GM21423 (cell line): Measurements from ENCODE around the gene DUS2.
"Not testable (repeated sequence)": the region's sequence is repeated elsewhere in the genome, so short reads cannot be mapped to it uniquely, and the experiment has no call there.

ENCODE experiments used
- ATAC-seq: cut with Tn5 transposase; IDR thresholded peaks from one replicate; pipeline ENCODE4 v1.9.1; 2021; ENCODE audit warnings: mild to moderate bottlenecking, moderate library complexity; ENCODE audit not compliant: unreplicated experiment

DUS2 gene

DNA sequence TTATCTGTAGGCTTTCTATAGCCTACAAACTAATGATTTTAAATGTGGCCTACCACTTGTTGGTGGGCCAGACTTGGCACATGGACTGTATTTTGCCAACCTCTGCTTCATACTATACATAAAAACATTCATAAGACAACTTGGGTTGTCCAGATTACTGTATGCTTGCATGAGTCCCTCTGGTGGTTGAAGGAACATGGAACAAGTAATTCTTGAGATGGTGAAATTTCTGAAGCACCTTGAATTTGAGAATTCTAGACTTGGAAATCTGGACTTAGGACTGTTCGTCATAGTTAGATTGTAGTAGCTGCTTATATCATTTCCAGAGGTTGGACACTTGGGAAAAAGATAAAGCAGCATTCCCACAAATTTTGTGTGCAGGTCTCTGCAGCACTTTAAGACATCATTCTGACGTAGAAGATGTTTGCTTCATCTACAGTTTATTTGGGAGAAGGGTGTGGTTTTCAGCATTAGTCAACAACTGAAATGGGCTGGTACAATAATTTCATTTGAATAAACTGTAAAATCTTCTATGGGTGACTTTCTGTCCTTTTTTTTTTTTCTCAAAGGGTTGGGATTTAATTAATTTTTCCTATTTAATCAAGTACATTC lies 93.3 kb downstream of the DUS2 start:
- no peak for ATAC-seq

DNA sequence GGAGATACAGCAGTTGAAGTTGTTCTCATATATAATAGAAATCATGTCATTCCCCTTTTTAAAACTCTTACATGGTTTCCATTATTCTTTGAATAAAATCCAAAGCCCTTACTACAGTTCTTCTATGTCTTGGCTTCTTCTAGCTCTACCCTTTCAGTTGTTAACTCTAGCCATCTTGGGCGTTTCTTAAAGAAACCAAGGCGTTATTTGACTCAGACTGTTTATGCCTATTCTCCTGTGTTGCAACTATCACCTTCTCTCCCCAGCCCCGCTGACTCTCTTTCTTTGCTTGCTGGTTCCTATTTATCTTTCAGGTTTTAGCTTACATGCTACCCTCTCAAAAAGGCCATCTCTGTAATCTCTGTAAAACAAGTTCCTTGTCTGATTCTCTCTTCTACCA lies 94.8 kb downstream of the DUS2 start:
- ATAC-seq = no peak

- ATAC-seq = not testable (repeated sequence)
These were observed 95.9 kb downstream of the DUS2 start for GRCh38 chr16:68118954-68119353.

DNA sequence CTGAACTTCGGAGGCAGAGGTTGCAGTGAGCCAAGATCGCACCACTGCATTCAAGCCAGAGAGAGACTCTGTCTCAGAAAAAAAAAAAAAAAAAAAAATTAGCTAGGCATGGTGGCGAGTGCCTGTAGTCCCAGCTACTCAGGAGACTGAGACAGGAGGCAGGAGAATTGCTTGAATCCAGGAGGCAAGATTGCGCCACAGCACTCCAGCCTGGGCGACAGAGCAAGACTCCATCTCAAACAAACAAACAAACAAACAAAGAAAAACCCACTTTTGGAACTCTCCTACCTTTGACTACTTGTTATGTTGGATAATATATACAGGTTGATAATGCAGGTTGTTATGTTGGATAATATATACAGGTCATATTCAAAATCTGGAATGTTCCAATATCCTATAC lies 97.4 kb downstream of the DUS2 start:
- not testable (repeated sequence) for ATAC-seq

DNA sequence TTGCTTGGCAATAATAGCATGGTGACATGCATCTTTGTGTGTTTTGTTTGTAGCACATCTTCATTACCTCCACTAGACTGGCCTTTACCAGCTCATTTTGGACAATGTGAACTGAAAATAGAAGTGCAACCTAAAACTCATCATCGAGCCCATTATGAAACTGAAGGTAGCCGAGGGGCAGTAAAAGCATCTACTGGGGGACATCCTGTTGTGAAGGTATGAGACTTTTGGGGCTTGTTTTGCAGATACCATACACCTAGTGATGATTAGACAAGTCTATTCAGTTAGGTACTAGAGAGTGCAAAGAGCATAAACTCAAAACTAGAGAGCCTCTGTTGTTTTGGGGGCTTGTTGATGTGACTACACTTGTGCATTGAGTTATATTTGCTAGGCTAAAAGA lies 103.3 kb downstream of the DUS2 start:
- peak; percentile 55 for ATAC-seq

DNA sequence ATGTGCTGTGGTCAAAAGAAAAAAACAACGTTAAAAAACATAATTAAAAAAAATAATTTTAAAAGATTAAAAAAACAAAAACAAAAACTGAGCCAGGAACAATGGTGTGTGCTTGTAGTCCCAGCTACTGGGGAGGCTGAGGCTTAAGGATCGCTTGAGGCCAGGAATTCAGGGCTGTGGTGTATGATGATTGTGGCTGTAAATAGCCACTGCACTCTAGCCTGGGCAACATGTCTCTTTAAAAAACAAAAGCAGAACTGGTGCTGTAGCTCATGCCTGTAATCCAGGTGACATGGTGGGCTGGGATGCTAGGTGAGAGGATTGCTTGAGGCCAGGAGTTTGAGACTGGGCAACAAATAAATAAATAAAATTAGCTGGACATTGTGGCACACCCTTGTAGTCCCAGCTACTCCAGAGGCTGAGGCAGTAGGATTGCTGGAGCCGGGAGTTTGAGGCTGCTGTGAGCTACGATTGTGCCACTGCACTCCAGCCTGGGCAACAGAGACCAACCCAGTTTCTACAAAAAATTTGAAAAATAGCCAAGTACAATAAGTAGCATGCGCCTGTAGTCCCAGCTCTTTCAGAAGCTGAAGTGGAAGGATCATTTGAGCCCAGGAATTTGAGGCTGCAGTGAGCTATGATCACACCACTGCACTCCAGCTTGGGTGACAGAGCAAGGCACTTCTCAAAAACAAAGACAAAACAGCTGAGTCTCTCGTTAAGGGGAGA lies 105.7 kb downstream of the DUS2 start:
- no peak for ATAC-seq
